Adrenal gland (tissue), 5 donors: ENCODE results near the gene GMDS.

Experiments used
- POLR2A ChIP-seq, 2 donors: fragments of 450-650 bp; IDR thresholded peaks; one replicate each; pipeline ENCODE4 v1.6.1; 2017; ENCODE audit warnings: antibody characterized with exemption in 2 of 2, mild to moderate bottlenecking in 2 of 2, moderate library complexity in 1 of 2
- TF ChIP-seq, protein P1 (sequence below), 6 experiments: fragments of 450-650 bp in 4 of 6; fragments of 200-600 bp in 2 of 6; sonication (generic) in 1 of 6; IDR thresholded peaks; 1 replicate in 5 of 6; 2 replicates in 1 of 6; pipeline versions ENCODE4 v1.5.1 to v1.8.0; 2016 to 2021; ENCODE audit warnings: antibody characterized with exemption in 6 of 6, mild to moderate bottlenecking in 2 of 6, moderate library complexity in 1 of 6
- donor health status: DM: no; HTN: no; CAD: no.

DNA sequence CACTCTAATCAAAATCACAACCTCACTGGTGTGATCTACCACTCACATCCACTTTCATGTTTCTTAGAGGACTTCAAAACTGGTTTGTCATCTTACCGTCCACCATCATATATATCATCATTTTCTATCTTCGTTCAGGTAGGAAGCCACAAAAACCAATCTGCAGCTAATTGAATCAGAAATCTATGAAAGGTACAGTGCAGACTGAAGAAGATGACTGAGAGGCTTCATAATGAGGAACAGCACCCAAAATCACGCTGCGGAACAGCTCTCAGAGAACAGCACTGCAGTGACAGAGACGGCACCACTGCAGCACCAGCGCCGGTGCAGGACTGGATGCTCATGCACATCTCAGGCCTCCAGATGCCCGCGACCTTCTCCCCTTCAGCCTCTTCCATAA, 13.0 kb downstream of the GMDS start:
- TF ChIP-seq, protein P1, sequence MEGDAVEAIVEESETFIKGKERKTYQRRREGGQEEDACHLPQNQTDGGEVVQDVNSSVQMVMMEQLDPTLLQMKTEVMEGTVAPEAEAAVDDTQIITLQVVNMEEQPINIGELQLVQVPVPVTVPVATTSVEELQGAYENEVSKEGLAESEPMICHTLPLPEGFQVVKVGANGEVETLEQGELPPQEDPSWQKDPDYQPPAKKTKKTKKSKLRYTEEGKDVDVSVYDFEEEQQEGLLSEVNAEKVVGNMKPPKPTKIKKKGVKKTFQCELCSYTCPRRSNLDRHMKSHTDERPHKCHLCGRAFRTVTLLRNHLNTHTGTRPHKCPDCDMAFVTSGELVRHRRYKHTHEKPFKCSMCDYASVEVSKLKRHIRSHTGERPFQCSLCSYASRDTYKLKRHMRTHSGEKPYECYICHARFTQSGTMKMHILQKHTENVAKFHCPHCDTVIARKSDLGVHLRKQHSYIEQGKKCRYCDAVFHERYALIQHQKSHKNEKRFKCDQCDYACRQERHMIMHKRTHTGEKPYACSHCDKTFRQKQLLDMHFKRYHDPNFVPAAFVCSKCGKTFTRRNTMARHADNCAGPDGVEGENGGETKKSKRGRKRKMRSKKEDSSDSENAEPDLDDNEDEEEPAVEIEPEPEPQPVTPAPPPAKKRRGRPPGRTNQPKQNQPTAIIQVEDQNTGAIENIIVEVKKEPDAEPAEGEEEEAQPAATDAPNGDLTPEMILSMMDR (IDR thresholded peaks at IDR 0.05): no peak
- no peak for TF ChIP-seq POLR2A (IDR thresholded peaks at IDR 0.05)
